Non-pigmented ciliary epithelial cell (primary cell): ENCODE measurements around the gene SNRPD3.
A peak's percentile ranks its signal among the peaks of the same experiment; 100 is the strongest.

Experiments
- DNase-seq: peaks from one replicate; pipeline ENCODE4 v3.0.0-alpha.2; 2010; ENCODE audit warnings: low read depth

SNRPD3 gene

GRCh38 chr22:24567668-24568067, 11.9 kb downstream of the SNRPD3 start:
- no peak for DNase-seq

GRCh38 chr22:24571266-24571665, 15.5 kb downstream of the SNRPD3 start:
- DNase-seq: no peak

- DNase-seq: no peak
These were observed 21.0 kb downstream of the SNRPD3 start for GRCh38 chr22:24576778-24577177.

- no peak for DNase-seq
These were observed 22.8 kb downstream of the SNRPD3 start for GRCh38 chr22:24578355-24579257.

GRCh38 chr22:24579258-24579601, 23.4 kb downstream of the SNRPD3 start:
- no peak for DNase-seq

- DNase-seq: peak; percentile 46
These were observed 24.5 kb downstream of the SNRPD3 start for GRCh38 chr22:24580276-24580675.

GRCh38 chr22:24582056-24582814, 26.4 kb downstream of the SNRPD3 start:
- no peak for DNase-seq

GRCh38 chr22:24583221-24584165, 27.7 kb downstream of the SNRPD3 start:
- DNase-seq: no peak

GRCh38 chr22:24584166-24584790, 28.5 kb downstream of the SNRPD3 start:
- DNase-seq: no peak

- DNase-seq: no peak
These were observed 29.1 kb downstream of the SNRPD3 start for GRCh38 chr22:24584871-24585411.

GRCh38 chr22:24585461-24585860, 29.7 kb downstream of the SNRPD3 start:
- DNase-seq: no peak

GRCh38 chr22:24585927-24586546, 30.2 kb downstream of the SNRPD3 start:
- DNase-seq: no peak

GRCh38 chr22:24587251-24587650, 31.5 kb downstream of the SNRPD3 start:
- no peak for DNase-seq

- no peak for DNase-seq
These were observed 32.1 kb downstream of the SNRPD3 start for GRCh38 chr22:24587948-24588347.

- no peak for DNase-seq
These were observed 32.6 kb downstream of the SNRPD3 start for GRCh38 chr22:24588381-24588756.

- no peak for DNase-seq
These were observed 33.1 kb downstream of the SNRPD3 start for GRCh38 chr22:24588757-24589481.

- DNase-seq: no peak
These were observed 33.8 kb downstream of the SNRPD3 start for GRCh38 chr22:24589518-24590030.

GRCh38 chr22:24590596-24591173, 34.9 kb downstream of the SNRPD3 start:
- no peak for DNase-seq

GRCh38 chr22:24591286-24591830, 35.6 kb downstream of the SNRPD3 start:
- DNase-seq: no peak
